NCI-H748 (cell line): Measurements from ENCODE around the gene JPH3.
A peak's percentile ranks its signal among the peaks of the same experiment; 100 is the strongest.

Experiments
- DNase-seq: peaks from one replicate; lab custom pipeline; 2025; ENCODE audit not compliant: unreplicated experiment; lab: John Stamatoyannopoulos, UW

JPH3 gene

GRCh38 chr16:87733190-87733589 is 130.9 kb downstream of the JPH3 start:
- peak; percentile 90 for DNase-seq

GRCh38 chr16:87734644-87735043 is 132.3 kb downstream of the JPH3 start:
- no peak for DNase-seq

DNA sequence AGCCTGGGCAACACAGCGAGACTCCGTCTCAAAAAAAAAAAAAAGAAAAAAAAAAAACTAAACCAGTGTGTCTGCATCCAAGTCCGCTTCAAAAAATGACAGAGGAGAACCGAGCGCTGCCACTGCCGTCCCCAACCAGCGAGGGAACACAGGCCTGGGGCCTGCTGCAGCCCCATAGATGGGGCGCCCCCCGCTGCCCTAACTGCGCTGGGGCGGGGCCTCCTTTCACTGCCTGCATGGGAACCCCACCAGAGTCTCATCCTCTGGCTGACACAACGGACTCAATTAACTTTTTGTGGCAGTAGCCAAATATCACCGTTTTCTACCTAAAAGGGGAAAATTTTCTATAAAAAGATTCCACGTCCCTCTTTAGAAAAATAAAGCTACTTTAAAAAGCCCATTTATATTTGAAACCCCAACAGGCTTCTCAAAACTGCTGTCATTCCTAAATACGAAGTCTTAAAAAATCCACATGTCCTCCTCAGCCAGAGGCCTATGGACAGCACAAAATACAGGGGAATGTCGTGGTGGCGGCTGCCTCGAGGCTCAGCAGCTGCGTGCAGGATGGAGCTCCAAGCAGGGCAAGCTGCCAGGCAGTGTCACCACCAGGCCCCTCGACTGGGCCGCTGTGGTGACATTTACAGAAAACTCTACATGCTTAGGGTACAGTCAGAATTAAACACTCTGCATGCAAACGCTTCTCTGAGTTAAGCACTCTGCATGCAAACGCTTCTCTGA is 133.1 kb downstream of the JPH3 start:
- DNase-seq, result no peak

- DNase-seq, result no peak
Measured at GRCh38 chr16:87736008-87736382, 133.7 kb downstream of the JPH3 start.

DNA sequence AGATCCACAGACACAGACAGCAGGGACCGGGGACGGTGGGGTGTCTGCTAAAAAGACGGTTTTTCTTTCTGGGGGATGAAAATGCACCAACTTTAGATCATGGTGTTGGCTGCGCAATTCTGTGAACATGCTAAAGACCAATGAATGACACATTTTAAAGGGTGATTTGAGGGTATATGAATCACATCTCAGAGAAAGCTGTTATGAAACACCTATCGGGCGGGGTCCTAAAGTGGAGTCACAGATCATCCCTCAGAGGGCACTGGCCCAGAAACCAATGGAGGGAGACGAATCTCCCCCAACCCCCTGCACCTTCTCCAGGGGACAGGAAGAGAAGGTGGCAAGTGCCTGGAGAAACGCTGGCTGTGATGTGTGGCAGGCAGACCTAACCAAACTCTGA is 137.5 kb downstream of the JPH3 start:
- DNase-seq, result no peak

DNA sequence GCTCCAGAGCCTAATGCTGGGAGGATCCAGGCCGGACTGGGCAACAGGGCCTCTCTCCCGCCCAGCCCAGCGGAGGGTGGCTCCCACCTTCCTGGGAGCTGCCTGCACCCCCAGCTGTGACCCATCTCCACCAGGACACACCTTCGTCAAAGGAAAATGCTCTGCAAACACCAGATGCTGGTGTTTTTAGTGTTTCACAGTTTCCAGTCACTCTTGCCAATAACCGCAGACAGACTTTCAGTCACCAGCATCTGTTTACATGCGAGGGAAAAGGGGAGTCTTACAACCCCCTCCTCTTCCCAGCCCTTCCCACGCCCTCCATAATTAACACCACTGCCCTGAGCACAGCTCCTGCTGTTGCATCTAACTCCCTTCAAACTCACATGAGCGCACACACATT is 138.1 kb downstream of the JPH3 start:
- DNase-seq, result peak; percentile 34

DNA sequence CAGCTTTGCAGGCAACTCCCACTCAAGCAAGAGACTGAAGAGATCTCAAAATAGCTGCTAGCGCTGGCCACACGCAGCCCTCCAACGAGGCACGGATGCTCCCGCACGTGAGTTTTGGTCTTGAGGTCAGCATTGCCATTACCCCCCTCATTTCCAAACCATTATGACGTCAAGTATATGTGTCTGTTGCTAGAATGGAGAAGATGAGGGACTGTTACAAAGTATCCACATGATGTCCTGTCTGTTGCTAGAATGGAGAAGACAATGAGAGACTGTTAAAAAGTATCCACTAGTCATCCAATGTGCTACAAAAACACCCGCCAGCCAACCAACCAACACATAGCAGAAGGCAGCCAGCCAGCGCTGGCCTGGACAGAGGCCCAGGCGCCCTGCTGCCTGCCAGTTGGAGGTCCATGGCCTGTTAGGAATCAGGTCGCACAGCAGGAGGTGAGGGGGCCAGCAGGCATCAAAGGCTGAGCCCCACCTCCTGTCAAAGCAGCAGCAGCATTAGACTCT is 138.7 kb downstream of the JPH3 start:
- DNase-seq, result no peak

DNA sequence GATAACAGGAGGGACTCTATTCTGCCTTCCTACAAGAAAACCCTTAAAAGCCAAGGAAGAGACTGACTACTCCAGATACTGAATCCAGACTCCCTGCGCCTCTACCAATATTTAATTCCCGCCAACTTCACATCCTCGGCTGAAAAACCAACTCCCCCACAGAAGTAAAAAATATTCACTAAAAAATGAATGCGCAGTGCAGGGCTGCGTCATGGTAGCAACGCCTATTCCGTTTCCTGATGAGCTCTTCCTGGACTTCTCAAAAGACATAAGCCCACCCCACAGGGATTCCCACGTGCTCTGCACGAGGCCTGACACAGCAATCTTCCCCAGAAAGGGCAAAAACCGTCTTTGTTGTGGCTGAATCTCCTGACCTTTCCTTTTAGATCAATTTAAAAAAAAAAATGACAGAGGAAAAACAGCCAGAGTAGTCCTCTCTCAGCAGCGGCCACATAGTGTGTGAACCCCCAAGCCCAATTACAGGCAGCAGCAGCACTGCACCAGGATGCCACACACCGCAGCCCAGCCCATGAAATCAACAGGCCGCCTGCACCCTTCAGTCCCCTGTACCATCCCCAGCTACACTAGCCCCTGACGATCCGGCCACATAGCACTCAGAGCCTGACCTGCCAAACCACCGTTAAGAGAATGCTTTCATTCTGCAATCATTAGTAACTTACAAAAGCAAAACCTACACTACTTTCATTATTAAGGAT is 139.6 kb downstream of the JPH3 start:
- DNase-seq, result no peak

DNA sequence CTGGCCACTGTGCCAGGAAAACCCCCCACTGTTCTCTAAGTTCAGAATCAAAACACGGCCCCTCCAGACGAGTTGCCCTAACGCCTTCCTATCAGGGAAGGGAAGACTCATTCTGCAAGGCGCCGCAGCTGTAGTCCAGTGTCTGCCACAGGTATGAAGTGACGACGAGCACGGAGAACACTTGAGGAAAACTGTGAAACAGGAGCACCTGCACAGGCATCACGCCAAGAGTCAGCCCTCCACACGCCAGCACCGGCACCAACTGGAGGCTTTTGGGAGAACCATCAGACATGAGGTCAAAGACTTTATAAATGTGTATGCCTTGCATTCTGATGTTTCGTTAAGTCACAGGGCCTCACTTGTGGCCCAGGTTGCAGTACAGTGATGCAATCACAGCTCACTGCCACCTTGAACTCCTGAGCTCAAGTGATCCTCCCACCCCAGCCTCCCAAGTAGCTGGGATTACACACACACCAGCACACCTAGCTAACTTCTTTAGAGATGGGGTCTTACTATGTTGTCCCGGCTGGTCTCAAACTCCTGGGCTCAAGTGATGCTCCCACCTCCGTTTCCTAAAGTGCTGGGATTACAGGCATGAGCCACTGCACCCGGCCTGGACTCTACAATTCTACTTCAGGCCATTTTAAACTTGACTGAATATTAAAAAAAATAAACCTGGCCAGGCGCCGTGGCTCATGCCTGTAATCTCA is 140.6 kb downstream of the JPH3 start:
- no peak for DNase-seq

GRCh38 chr16:87744750-87745514 is 142.6 kb downstream of the JPH3 start:
- DNase-seq, result no peak

DNA sequence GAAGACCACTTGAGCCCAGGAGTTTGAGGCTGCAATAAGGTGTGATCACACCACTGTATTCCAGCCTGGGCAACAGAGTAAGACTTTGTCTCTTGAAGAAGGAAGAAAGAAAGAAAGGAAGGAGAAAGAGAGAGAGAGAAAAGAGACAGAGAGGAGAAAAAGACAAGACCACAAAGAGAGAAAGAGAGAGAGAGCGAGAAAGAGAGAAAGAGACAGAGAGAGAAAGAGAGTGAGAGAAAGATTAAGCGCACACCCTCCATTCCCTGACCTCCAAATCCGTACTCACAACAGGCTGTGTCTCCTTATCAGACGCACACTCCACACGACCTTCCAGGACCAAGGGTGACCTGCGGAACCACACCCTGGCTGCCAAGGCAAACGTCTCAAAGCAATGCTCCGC is 143.9 kb downstream of the JPH3 start:
- no peak for DNase-seq
